ENCODE results near the gene GCGR.

GCGR gene

GRCh38 chr17:81833921-81834830 is 30.2 kb downstream of the GCGR start:
- no peaks in the 10 kb centered on the region for H3K27me3 ChIP-seq (ENCODE audit: insufficient read depth, low read length, poor library complexity)
- peaks cover 31% of the 10 kb centered on the region for H3K4me1 ChIP-seq (ENCODE audit: insufficient read depth, low read length)
- H3K4me2 ChIP-seq (ENCODE audit: insufficient read depth, low read length) = peak overlapping the region; percentile 100
- peaks cover 37% of the 10 kb centered on the region for H3K79me2 ChIP-seq (ENCODE audit: insufficient read depth, low read length)
- no peak for ATAC-seq (ENCODE audit: insufficient read depth, low read depth)
- H3K9me3 ChIP-seq (ENCODE audit: insufficient read depth, low read length, severe bottlenecking) = no peaks in the 10 kb centered on the region
- H2AFZ ChIP-seq (ENCODE audit: low read depth, low read length) = peak overlapping the region; percentile 64
- DNase-seq = no peak
- H3K27ac ChIP-seq (ENCODE audit: low read length) = peak overlapping the region; percentile 89
- peak overlapping the region; percentile 56 to 80 for H3K4me3 ChIP-seq (ENCODE audit: low read depth in 1 of 2, low read length in 2 of 2)
- peak overlapping the region; percentile 92 for H3K9ac ChIP-seq (ENCODE audit: low read depth, low read length)
- H4K20me1 ChIP-seq (ENCODE audit: insufficient read depth, low read length) = peaks cover 13% of the 10 kb centered on the region
- H3K36me3 ChIP-seq (ENCODE audit: insufficient read depth, low read length) = no peaks in the 10 kb centered on the region; the same call in 1 of the 2 replicates
- TF ChIP-seq EZH2 (IDR thresholded peaks at IDR 0.05; ENCODE audit: borderline replicate concordance, low read depth, low read length, severe bottlenecking) = no peak
- TF ChIP-seq CTCF (IDR thresholded peaks at IDR 0.05; ENCODE audit: borderline replicate concordance, extremely low read depth, low read length, poor library complexity, severe bottlenecking) = no peak

- Histone ChIP-seq H3K36me3 (ENCODE audit: insufficient read depth, low read length) (no peaks in the 10 kb centered on the region; the same call in 1 of the 2 replicates), H3K4me2 (ENCODE audit: insufficient read depth, low read length) (peak within 1 kb of the TSS; percentile 100), H3K27me3 (ENCODE audit: insufficient read depth, low read length, poor library complexity) (no peaks in the 10 kb centered on the region), H3K4me1 (ENCODE audit: insufficient read depth, low read length) (peaks cover 31% of the 10 kb centered on the region), H3K9ac (ENCODE audit: low read depth, low read length) (peak within 1 kb of the TSS; percentile 92), H3K79me2 (ENCODE audit: insufficient read depth, low read length) (peaks cover 30% of the 10 kb centered on the region), H4K20me1 (ENCODE audit: insufficient read depth, low read length) (peaks cover 7% of the 10 kb centered on the region), H3K27ac (ENCODE audit: low read length) (peak within 1 kb of the TSS; percentile 89), H3K4me3 (ENCODE audit: low read depth in 1 of 2, low read length in 2 of 2) (peak within 1 kb of the TSS; percentile 56 to 80), H3K9me3 (ENCODE audit: insufficient read depth, low read length, severe bottlenecking) (no peaks in the 10 kb centered on the region), H2AFZ (ENCODE audit: low read depth, low read length) (peak within 1 kb of the TSS; percentile 64; the same call in 1 of the 2 replicates)
- ATAC-seq (ENCODE audit: insufficient read depth, low read depth) (no peak), DNase-seq (no peak)
- TF ChIP-seq EZH2 (IDR thresholded peaks at IDR 0.05; ENCODE audit: borderline replicate concordance, low read depth, low read length, severe bottlenecking) (no peak), CTCF (IDR thresholded peaks at IDR 0.05; ENCODE audit: borderline replicate concordance, extremely low read depth, low read length, poor library complexity, severe bottlenecking) (no peak)
These were observed 30.9 kb downstream of the GCGR start, which contains the start of gene PPP1R27 for GRCh38 chr17:81834831-81835267. PPP1R27 (minus strand) TSS chr17:81835050; CDS start chr17:81834953, 97 bp downstream.

GRCh38 chr17:81837641-81838040 is 33.7 kb downstream of the GCGR start:
- DNase-seq (no peak), ATAC-seq (ENCODE audit: insufficient read depth, low read depth) (no peak)
- H3K27ac ChIP-seq (ENCODE audit: low read length) = no peak overlapping the region
- peaks cover 14% of the 10 kb centered on the region for H3K4me1 ChIP-seq (ENCODE audit: insufficient read depth, low read length)
- H2AFZ ChIP-seq (ENCODE audit: low read depth, low read length) = no peak overlapping the region
- no peak overlapping the region for H3K9ac ChIP-seq (ENCODE audit: low read depth, low read length)
- H3K4me3 ChIP-seq (ENCODE audit: low read depth in 1 of 2, low read length in 2 of 2) = no peak overlapping the region
- no peaks in the 10 kb centered on the region for H3K9me3 ChIP-seq (ENCODE audit: insufficient read depth, low read length, severe bottlenecking)
- no peak overlapping the region for H3K4me2 ChIP-seq (ENCODE audit: insufficient read depth, low read length)
- H3K79me2 ChIP-seq (ENCODE audit: insufficient read depth, low read length) = peaks cover 9% of the 10 kb centered on the region
- H4K20me1 ChIP-seq (ENCODE audit: insufficient read depth, low read length) = peaks cover 5% of the 10 kb centered on the region
- H3K36me3 ChIP-seq (ENCODE audit: insufficient read depth, low read length) = peaks cover 2% of the 10 kb centered on the region
- no peaks in the 10 kb centered on the region for H3K27me3 ChIP-seq (ENCODE audit: insufficient read depth, low read length, poor library complexity)
- TF ChIP-seq CTCF (IDR thresholded peaks at IDR 0.05; ENCODE audit: borderline replicate concordance, extremely low read depth, low read length, poor library complexity, severe bottlenecking) (no peak), EZH2 (IDR thresholded peaks at IDR 0.05; ENCODE audit: borderline replicate concordance, low read depth, low read length, severe bottlenecking) (no peak)
